H1 (cell line): ENCODE results near the gene UBAC1. TPM values are rescaled to one million over a fixed set of nuclear protein-coding genes. Genes with fewer than 3 reads are reported as not detected.
A peak's percentile ranks its signal among the peaks of the same experiment; 100 is the strongest.

Experiments used
- ASH2L ChIP-seq: fragments of 200-600, 300-600 bp; sonication (generic); IDR thresholded peaks from one replicate; pipeline ENCODE4 v1.7.1; 2017; ENCODE audit warnings: low read length
- BACH1 ChIP-seq: IDR thresholded peaks from 2 replicates; pipeline ENCODE4 v1.6.1; 2012; ENCODE audit warnings: low read length, improper control_type of control experiment
- CTBP2 ChIP-seq: IDR thresholded peaks from 2 replicates; pipeline ENCODE4 v1.7.0; 2011; ENCODE audit warnings: borderline replicate concordance, mild to moderate bottlenecking, moderate library complexity, mixed read lengths, low read length; ENCODE audit not compliant: insufficient read depth, insufficient read length
- EZH2 ChIP-seq: fragments of 200-600 bp; sonication (generic); IDR thresholded peaks from 2 replicates; pipeline ENCODE4 v1.7.1; 2012; ENCODE audit warnings: low read depth, mild to moderate bottlenecking, moderate library complexity, low read length, inconsistent platforms; ENCODE audit not compliant: severe bottlenecking
- HDAC6 ChIP-seq: IDR thresholded peaks from one replicate; pipeline ENCODE4 v1.7.1; 2012; ENCODE audit warnings: low read depth, mild to moderate bottlenecking, inconsistent platforms, low read length, moderate library complexity
- JUND ChIP-seq: IDR thresholded peaks from 2 replicates; pipeline ENCODE4 v1.6.1; 2011; ENCODE audit warnings: mild to moderate bottlenecking, improper control_type of control experiment, low read length
- KDM1A ChIP-seq: fragments of 200-600, 300-600 bp; sonication (generic); IDR thresholded peaks from 2 replicates; pipeline ENCODE4 v1.7.1; 2016; ENCODE audit warnings: mild to moderate bottlenecking, low read length, borderline replicate concordance
- MAFK ChIP-seq: IDR thresholded peaks from 2 replicates; pipeline ENCODE4 v1.6.1; 2012; ENCODE audit warnings: low read depth, mild to moderate bottlenecking, improper control_type of control experiment, low read length
- NANOG ChIP-seq: IDR thresholded peaks from 2 replicates; pipeline ENCODE4 v1.6.1; 2011; ENCODE audit warnings: low read length, low read depth, mild to moderate bottlenecking, inconsistent platforms; ENCODE audit not compliant: insufficient read depth, poor library complexity, severe bottlenecking
- RAD21 ChIP-seq, 2 experiments: IDR thresholded peaks in 1 of 2; conservative IDR thresholded peaks in 1 of 2; 2 replicates each; pipeline ENCODE4 v1.6.1; 2011; ENCODE audit warnings: low read depth in 2 of 2, low read length in 2 of 2, improper control_type of control experiment in 1 of 2, inconsistent platforms in 1 of 2, mild to moderate bottlenecking in 1 of 2, moderate library complexity in 1 of 2
- RBBP5 ChIP-seq: IDR thresholded peaks from 2 replicates; pipeline ENCODE4 v1.7.1; 2012; ENCODE audit warnings: low read depth, mild to moderate bottlenecking, inconsistent platforms, low read length, moderate library complexity, borderline replicate concordance
- SP2 ChIP-seq: IDR thresholded peaks from 2 replicates; pipeline ENCODE4 v1.6.1; 2012; ENCODE audit warnings: mild to moderate bottlenecking, low read length, inconsistent platforms
- SP4 ChIP-seq: IDR thresholded peaks from 2 replicates; pipeline ENCODE4 v1.6.1; 2012; ENCODE audit warnings: low read length, inconsistent platforms
- TAF7 ChIP-seq: optimal IDR thresholded peaks from 2 replicates; pipeline ENCODE3; 2011; ENCODE audit warnings: low read depth, mild to moderate bottlenecking, inconsistent platforms, low read length, moderate library complexity, borderline replicate concordance
- TBP ChIP-seq: IDR thresholded peaks from 2 replicates; pipeline ENCODE4 v1.6.1; 2011; ENCODE audit warnings: low read depth, low read length, improper control_type of control experiment
- TCF12 ChIP-seq: IDR thresholded peaks from 2 replicates; pipeline ENCODE4 v1.6.1; 2011; ENCODE audit warnings: low read depth, mild to moderate bottlenecking, low read length
- ZNF274 ChIP-seq: IDR thresholded peaks from 2 replicates; pipeline ENCODE4 v1.7.0; 2012; ENCODE audit warnings: low read length, borderline replicate concordance; ENCODE audit errors: extremely low read depth
- polyA plus RNA-seq, 7 experiments: library from polyadenylated mRNA; depleted of rRNA in 3 of 7; stranded (reverse) in 5 of 7; unstranded in 2 of 7; fragments of >200 nt in 5 of 7; fragments of 200-250 nt in 2 of 7; gene quantifications; 1 replicate in 5 of 7; 2 replicates in 1 of 7; 4 replicates in 1 of 7; pipeline versions ENCODE4 v1.2.1 to v1.2.3, GENCODE V29; 2011 to 2013; ENCODE audit warnings: missing spikeins in 2 of 7, mixed read lengths in 2 of 7
- total RNA-seq: library from RNA; stranded (reverse); fragmentation: NEBNext Ultra II Directional; extraction: Animal tissue kit (Norgen Biotek cat#: 25700); gene quantifications from 2 replicates; pipeline ENCODE4 v1.2.1, GENCODE V29; 2021
- TF ChIP-seq, protein P1 (sequence below): IDR thresholded peaks from 2 replicates; pipeline ENCODE4 v1.6.1; 2012; ENCODE audit warnings: inconsistent platforms
- TF ChIP-seq, protein P2 (sequence below): IDR thresholded peaks from 2 replicates; pipeline ENCODE4 v1.6.1; 2012; ENCODE audit warnings: low read length, inconsistent platforms
- TF ChIP-seq, protein P3 (sequence below), 3 experiments: IDR thresholded peaks; 1 replicate in 2 of 3; 2 replicates in 1 of 3; pipeline versions ENCODE4 v1.5.1 to v1.6.1; 2011; ENCODE audit warnings: low read length in 3 of 3, mild to moderate bottlenecking in 3 of 3, inconsistent platforms in 2 of 3, low read depth in 1 of 3, moderate library complexity in 1 of 3; ENCODE audit not compliant: insufficient read depth in 1 of 3; ENCODE audit errors: control extremely low read depth in 1 of 3

UBAC1 gene
- total and polyA plus RNA-seq, 2 of the 8 experiments (the other 6 are each of a cell fraction or from before 2014, with no cell fraction given) = 59.3 to 85.2 TPM

DNA sequence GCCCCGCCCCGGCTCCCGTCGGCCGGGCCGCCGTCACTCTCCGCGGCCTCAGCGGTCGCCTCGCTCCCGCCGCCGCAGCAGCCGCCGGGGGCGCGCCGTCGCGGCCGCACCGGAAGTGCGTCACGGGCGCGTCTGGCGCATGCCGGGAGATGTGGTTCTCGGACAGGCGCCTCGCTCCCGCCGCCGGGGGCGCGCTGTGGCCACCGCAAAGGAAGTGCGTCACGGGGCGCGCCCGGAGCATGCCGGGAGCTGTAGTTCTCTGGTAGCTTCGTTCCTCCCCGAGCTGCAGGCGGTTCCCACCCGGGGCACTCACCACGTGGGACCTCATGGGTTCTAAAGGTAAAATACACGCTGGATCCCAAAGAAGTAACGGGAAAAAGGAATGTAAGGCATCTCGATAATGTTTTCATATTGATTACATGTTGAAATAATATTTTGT lies at the start of gene UBAC1 (continued):
- TF ChIP-seq TAF7 = no peak
- TF ChIP-seq ZNF274 = no peak
- no peak; the same call in 1 of the 2 replicates for TF ChIP-seq BACH1
- TF ChIP-seq, protein P1, sequence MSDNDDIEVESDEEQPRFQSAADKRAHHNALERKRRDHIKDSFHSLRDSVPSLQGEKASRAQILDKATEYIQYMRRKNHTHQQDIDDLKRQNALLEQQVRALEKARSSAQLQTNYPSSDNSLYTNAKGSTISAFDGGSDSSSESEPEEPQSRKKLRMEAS = peak; percentile 29; the same call in 1 of the 2 replicates
- no peak for TF ChIP-seq JUND
- TF ChIP-seq MAFK = no peak
- no peak for TF ChIP-seq CTBP2
- TF ChIP-seq, protein P2, sequence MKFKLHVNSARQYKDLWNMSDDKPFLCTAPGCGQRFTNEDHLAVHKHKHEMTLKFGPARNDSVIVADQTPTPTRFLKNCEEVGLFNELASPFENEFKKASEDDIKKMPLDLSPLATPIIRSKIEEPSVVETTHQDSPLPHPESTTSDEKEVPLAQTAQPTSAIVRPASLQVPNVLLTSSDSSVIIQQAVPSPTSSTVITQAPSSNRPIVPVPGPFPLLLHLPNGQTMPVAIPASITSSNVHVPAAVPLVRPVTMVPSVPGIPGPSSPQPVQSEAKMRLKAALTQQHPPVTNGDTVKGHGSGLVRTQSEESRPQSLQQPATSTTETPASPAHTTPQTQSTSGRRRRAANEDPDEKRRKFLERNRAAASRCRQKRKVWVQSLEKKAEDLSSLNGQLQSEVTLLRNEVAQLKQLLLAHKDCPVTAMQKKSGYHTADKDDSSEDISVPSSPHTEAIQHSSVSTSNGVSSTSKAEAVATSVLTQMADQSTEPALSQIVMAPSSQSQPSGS = no peak
- TF ChIP-seq, protein P3, sequence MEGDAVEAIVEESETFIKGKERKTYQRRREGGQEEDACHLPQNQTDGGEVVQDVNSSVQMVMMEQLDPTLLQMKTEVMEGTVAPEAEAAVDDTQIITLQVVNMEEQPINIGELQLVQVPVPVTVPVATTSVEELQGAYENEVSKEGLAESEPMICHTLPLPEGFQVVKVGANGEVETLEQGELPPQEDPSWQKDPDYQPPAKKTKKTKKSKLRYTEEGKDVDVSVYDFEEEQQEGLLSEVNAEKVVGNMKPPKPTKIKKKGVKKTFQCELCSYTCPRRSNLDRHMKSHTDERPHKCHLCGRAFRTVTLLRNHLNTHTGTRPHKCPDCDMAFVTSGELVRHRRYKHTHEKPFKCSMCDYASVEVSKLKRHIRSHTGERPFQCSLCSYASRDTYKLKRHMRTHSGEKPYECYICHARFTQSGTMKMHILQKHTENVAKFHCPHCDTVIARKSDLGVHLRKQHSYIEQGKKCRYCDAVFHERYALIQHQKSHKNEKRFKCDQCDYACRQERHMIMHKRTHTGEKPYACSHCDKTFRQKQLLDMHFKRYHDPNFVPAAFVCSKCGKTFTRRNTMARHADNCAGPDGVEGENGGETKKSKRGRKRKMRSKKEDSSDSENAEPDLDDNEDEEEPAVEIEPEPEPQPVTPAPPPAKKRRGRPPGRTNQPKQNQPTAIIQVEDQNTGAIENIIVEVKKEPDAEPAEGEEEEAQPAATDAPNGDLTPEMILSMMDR (IDR thresholded peaks at IDR 0.05; ENCODE audit: control extremely low read depth in 1 of 3, insufficient read depth in 1 of 3, low read depth in 1 of 3, low read length in 3 of 3) = peak in 1 of 3 experiments; percentile 18; a peak in 2 of 4 replicates
- no peak for TF ChIP-seq TCF12
- TF ChIP-seq TBP = no peak
- TF ChIP-seq EZH2 = no peak
- TF ChIP-seq RBBP5 = no peak
- TF ChIP-seq KDM1A = no peak
- no peak for TF ChIP-seq NANOG
- TF ChIP-seq SP2 = no peak
- no peak for TF ChIP-seq HDAC6
- TF ChIP-seq RAD21 (IDR thresholded peaks at IDR 0.05 in 1 of 2, conservative IDR thresholded peaks at IDR 0.05 in 1 of 2; ENCODE audit: low read depth in 2 of 2, low read length in 2 of 2) = no peak
- no peak for TF ChIP-seq SP4
- no peak for TF ChIP-seq ASH2L
